K562 (cell line): ENCODE data around the gene RHD. TPM values are rescaled to one million over a fixed set of nuclear protein-coding genes. Genes with fewer than 3 reads are reported as not detected.
A peak's percentile ranks its signal among the peaks of the same experiment; 100 is the strongest.

Experiments used
- BACH1 ChIP-seq: fragments of 200-800 bp; sonication (Bioruptor generic); IDR thresholded peaks from 2 replicates; pipeline ENCODE4 v1.6.1; 2016; ENCODE audit warnings: missing genetic modification characterization, missing compliant biosample characterization
- CBX5 ChIP-seq: IDR thresholded peaks from 2 replicates; pipeline ENCODE4 v1.6.1; 2014; ENCODE audit warnings: low read depth, borderline replicate concordance
- CBX8 ChIP-seq: fragments of 200-600 bp; sonication (generic); IDR thresholded peaks from 2 replicates; pipeline ENCODE4 v1.6.1; 2012; ENCODE audit warnings: borderline replicate concordance, mixed run types, low read depth, mild to moderate bottlenecking, moderate library complexity, mixed read lengths, low read length, control low read depth, inconsistent platforms; ENCODE audit not compliant: poor library complexity, severe bottlenecking; ENCODE audit errors: extremely low read depth
- GTF2A2 ChIP-seq: IDR thresholded peaks from 2 replicates; pipeline ENCODE4 v1.6.1; 2016; ENCODE audit warnings: mild to moderate bottlenecking, missing genetic modification characterization, missing compliant biosample characterization
- HMG20A ChIP-seq: fragments of 450-650 bp; formaldehyde crosslinking; conservative IDR thresholded peaks from 2 replicates; pipeline ENCODE4 v1.4.0; 2020; ENCODE audit warnings: mild to moderate bottlenecking, mixed read lengths
- KDM1A ChIP-seq, 2 experiments: fragments of 450-650 bp; IDR thresholded peaks; 2 replicates each; pipeline ENCODE4 v1.6.1; 2016; ENCODE audit warnings: mild to moderate bottlenecking in 2 of 2
- MYNN ChIP-seq, 2 experiments: sonication (generic); formaldehyde crosslinking in 1 of 2; IDR thresholded peaks; 2 replicates each; pipeline versions ENCODE4 v1.5.0 to v1.6.1; 2016 to 2020; ENCODE audit warnings: antibody characterized with exemption in 1 of 2, missing genetic modification reagents in 1 of 2
- SETDB1 ChIP-seq: IDR thresholded peaks from one replicate; pipeline ENCODE4 v1.6.1; 2012; ENCODE audit warnings: low read length, control low read depth, inconsistent platforms
- SP2 ChIP-seq: IDR thresholded peaks from 2 replicates; pipeline ENCODE4 v1.6.1; 2011; ENCODE audit warnings: mild to moderate bottlenecking, low read depth, low read length, moderate library complexity; ENCODE audit not compliant: poor library complexity, severe bottlenecking; ENCODE audit errors: extremely low read depth
- TCF7 ChIP-seq: sonication (generic); IDR thresholded peaks from 2 replicates; pipeline ENCODE4 v1.6.1; 2016; ENCODE audit warnings: antibody characterized with exemption, borderline replicate concordance
- ZNF175 ChIP-seq: fragments of 200-800 bp; sonication (Bioruptor generic); IDR thresholded peaks from 2 replicates; pipeline ENCODE4 v1.6.1; 2016; ENCODE audit warnings: low read depth, mild to moderate bottlenecking, missing genetic modification characterization, missing compliant biosample characterization
- polyA plus RNA-seq, 8 experiments: library from polyadenylated mRNA; depleted of rRNA in 4 of 8; stranded (reverse) in 5 of 8; unstranded in 3 of 8; fragments of >200 nt; fragmentation: Nextera tagmentation in 2 of 8; fragmentation: Illumina TruSeq in 1 of 8; extraction: Ambion mirVana in 2 of 8; extraction: Trizol in 1 of 8; gene quantifications; 2 replicates each; pipeline versions ENCODE4 v1.2.1 to v1.2.3, GENCODE V29; 2011 to 2014; ENCODE audit warnings: inconsistent platforms in 1 of 8, missing spikeins in 1 of 8
- total RNA-seq, 7 experiments: library from RNA; depleted of rRNA in 6 of 7; stranded (reverse); fragments of >200 nt in 6 of 7; fragmentation: Illumina TruSeq in 2 of 7; extraction: Trizol in 2 of 7; gene quantifications; 2 replicates each; pipeline versions ENCODE4 v1.2.1 to v1.2.3, GENCODE V29; 2011 to 2021; ENCODE audit warnings: low replicate concordance in 1 of 7
- TF ChIP-seq, protein P1 (sequence below): fragments of 450-650 bp; conservative IDR thresholded peaks from 2 replicates; pipeline ENCODE4 v1.6.1; 2016; ENCODE audit warnings: missing genetic modification characterization, low read depth, mild to moderate bottlenecking, control low read depth, missing compliant biosample characterization
- TF ChIP-seq, protein P2 (sequence below): fragments of 200-800 bp; sonication (Bioruptor generic); IDR thresholded peaks from 2 replicates; pipeline ENCODE4 v1.6.1; 2016; ENCODE audit warnings: missing genetic modification characterization, missing compliant biosample characterization
- TF ChIP-seq, protein P3 (sequence below): sonication (generic); formaldehyde crosslinking; IDR thresholded peaks from 2 replicates; pipeline ENCODE4 v1.8.0; 2022; ENCODE audit warnings: missing genetic modification reagents, mild to moderate bottlenecking, borderline replicate concordance
- TF ChIP-seq, protein P4 (sequence below): sonication (generic); IDR thresholded peaks from 2 replicates; pipeline ENCODE4 v1.6.1; 2016

RHD gene
- total and polyA plus RNA-seq, 9 of the 15 experiments (the other 6 are each of a cell fraction or from before 2014, with no cell fraction given): 8.8 to 32.4 (median 15.0) TPM

DNA sequence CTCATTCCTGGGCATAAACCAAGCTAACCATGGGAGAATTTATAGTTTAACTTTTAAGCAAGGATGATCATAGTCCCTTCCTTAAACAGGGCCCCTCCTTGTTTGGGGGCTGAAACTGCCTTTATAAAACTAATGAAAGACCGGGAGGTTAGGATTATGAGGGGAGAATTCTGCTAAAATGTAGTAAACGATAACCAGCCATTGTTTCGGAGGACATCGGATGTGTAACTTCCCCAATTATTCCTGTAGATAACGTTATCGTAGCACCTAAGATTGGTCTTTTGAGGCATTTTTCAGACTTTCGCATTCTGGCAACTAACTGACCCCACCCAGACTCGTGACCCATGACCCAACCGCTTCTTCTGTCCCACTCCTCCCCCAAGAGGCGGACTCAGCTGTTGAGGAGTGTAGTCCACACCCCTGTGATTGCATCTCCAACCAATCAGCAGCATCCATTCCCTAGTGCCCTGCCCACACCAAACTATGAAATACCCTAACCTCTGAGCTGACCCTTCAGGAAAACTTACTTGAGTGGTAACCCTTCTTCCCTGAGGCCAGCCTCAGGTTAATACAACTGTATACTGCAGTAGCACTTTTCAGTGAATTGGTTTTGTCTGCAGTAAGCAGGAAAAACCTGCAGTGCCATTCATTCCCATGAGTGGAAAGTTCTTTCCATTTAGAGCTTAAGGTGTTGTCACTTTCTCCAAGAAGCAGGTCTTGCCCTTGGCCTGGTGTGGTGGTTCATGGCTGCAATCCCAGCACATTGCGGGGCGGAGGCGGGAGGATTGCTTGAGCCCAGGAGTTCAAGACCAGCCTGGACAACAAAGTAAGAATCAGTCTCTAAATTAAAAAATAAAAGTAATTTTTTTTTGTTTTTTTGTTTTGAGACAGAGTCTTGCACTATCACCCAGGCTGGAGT is 39.2 kb upstream of the RHD start (continued):
- TF ChIP-seq, protein P1, sequence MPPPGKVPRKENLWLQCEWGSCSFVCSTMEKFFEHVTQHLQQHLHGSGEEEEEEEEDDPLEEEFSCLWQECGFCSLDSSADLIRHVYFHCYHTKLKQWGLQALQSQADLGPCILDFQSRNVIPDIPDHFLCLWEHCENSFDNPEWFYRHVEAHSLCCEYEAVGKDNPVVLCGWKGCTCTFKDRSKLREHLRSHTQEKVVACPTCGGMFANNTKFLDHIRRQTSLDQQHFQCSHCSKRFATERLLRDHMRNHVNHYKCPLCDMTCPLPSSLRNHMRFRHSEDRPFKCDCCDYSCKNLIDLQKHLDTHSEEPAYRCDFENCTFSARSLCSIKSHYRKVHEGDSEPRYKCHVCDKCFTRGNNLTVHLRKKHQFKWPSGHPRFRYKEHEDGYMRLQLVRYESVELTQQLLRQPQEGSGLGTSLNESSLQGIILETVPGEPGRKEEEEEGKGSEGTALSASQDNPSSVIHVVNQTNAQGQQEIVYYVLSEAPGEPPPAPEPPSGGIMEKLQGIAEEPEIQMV: no peak; the same call in none of the 2 replicates
- TF ChIP-seq, protein P2, sequence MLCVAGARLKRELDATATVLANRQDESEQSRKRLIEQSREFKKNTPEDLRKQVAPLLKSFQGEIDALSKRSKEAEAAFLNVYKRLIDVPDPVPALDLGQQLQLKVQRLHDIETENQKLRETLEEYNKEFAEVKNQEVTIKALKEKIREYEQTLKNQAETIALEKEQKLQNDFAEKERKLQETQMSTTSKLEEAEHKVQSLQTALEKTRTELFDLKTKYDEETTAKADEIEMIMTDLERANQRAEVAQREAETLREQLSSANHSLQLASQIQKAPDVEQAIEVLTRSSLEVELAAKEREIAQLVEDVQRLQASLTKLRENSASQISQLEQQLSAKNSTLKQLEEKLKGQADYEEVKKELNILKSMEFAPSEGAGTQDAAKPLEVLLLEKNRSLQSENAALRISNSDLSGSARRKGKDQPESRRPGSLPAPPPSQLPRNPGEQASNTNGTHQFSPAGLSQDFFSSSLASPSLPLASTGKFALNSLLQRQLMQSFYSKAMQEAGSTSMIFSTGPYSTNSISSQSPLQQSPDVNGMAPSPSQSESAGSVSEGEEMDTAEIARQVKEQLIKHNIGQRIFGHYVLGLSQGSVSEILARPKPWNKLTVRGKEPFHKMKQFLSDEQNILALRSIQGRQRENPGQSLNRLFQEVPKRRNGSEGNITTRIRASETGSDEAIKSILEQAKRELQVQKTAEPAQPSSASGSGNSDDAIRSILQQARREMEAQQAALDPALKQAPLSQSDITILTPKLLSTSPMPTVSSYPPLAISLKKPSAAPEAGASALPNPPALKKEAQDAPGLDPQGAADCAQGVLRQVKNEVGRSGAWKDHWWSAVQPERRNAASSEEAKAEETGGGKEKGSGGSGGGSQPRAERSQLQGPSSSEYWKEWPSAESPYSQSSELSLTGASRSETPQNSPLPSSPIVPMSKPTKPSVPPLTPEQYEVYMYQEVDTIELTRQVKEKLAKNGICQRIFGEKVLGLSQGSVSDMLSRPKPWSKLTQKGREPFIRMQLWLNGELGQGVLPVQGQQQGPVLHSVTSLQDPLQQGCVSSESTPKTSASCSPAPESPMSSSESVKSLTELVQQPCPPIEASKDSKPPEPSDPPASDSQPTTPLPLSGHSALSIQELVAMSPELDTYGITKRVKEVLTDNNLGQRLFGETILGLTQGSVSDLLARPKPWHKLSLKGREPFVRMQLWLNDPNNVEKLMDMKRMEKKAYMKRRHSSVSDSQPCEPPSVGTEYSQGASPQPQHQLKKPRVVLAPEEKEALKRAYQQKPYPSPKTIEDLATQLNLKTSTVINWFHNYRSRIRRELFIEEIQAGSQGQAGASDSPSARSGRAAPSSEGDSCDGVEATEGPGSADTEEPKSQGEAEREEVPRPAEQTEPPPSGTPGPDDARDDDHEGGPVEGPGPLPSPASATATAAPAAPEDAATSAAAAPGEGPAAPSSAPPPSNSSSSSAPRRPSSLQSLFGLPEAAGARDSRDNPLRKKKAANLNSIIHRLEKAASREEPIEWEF (CRISPR knock-in tag): 0 out of 2 replicates have a peak, but pooled peaks have one; percentile 69
- TF ChIP-seq HMG20A (no peak; the same call in 1 of the 2 replicates), BACH1 (tag) (peak; percentile 73; the same call in 1 of the 2 replicates), ZNF175 (CRISPR knock-in tag) (peak; percentile 85; the same call in 1 of the 2 replicates), KDM1A (IDR thresholded peaks at IDR 0.05) (peak; percentile 30 to 35; a peak in 2 of 4 replicates), CBX8 (no peak), CBX5 (no peak), SETDB1 (peak; percentile 90), TCF7 (no peak), MYNN (IDR thresholded peaks at IDR 0.05) (0 out of 2 replicates have a peak, but pooled peaks have one; percentile 19), MYNN (CRISPR knock-in tag; IDR thresholded peaks at IDR 0.05) (no peak), GTF2A2 (no peak), SP2 (no peak)
- TF ChIP-seq, protein P3, sequence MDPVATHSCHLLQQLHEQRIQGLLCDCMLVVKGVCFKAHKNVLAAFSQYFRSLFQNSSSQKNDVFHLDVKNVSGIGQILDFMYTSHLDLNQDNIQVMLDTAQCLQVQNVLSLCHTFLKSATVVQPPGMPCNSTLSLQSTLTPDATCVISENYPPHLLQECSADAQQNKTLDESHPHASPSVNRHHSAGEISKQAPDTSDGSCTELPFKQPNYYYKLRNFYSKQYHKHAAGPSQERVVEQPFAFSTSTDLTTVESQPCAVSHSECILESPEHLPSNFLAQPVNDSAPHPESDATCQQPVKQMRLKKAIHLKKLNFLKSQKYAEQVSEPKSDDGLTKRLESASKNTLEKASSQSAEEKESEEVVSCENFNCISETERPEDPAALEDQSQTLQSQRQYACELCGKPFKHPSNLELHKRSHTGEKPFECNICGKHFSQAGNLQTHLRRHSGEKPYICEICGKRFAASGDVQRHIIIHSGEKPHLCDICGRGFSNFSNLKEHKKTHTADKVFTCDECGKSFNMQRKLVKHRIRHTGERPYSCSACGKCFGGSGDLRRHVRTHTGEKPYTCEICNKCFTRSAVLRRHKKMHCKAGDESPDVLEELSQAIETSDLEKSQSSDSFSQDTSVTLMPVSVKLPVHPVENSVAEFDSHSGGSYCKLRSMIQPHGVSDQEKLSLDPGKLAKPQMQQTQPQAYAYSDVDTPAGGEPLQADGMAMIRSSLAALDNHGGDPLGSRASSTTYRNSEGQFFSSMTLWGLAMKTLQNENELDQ (CRISPR knock-in tag): no peak
- TF ChIP-seq, protein P4, sequence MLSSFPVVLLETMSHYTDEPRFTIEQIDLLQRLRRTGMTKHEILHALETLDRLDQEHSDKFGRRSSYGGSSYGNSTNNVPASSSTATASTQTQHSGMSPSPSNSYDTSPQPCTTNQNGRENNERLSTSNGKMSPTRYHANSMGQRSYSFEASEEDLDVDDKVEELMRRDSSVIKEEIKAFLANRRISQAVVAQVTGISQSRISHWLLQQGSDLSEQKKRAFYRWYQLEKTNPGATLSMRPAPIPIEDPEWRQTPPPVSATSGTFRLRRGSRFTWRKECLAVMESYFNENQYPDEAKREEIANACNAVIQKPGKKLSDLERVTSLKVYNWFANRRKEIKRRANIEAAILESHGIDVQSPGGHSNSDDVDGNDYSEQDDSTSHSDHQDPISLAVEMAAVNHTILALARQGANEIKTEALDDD: peak; percentile 97
